Measurements from ENCODE around the gene RAPGEF3.

GRCh38 chr12:47721431-47721973 lies 37.2 kb downstream of the RAPGEF3 start:
- TF ChIP-seq POLR2AphosphoS5 (IDR thresholded peaks at IDR 0.05; ENCODE audit: low read depth, low read length): no peak
- TF ChIP-seq POLR2A (IDR thresholded peaks at IDR 0.05; ENCODE audit: low read depth, low read length): no peak
- no peak for TF ChIP-seq TAF1 (IDR thresholded peaks at IDR 0.05; ENCODE audit: low read depth, low read length)

Data from GM12891 (cell line).